Thymus (tissue), 11 donors: ENCODE data around the gene PPP1R1B. TPM values are rescaled to one million over a fixed set of nuclear protein-coding genes. Genes with fewer than 3 reads are reported as not detected.
A peak's percentile ranks its signal among the peaks of the same experiment; 100 is the strongest.

Experiments used
- DNase-seq, 9 donors: peaks; one replicate each; pipeline ENCODE4 v3.0.0-alpha.2; 2013; ENCODE audit warnings: low spot score in 9 of 9, low read depth in 6 of 9, missing footprints in 1 of 9
- H3K27ac ChIP-seq, 2 donors: one replicate each; pipeline ENCODE4 v1.5.1; 2013; ENCODE audit warnings: control low read depth in 1 of 2, low read depth in 1 of 2, low read length in 1 of 2, mild to moderate bottlenecking in 1 of 2, moderate library complexity in 1 of 2
- H3K27me3 ChIP-seq, 2 donors: one replicate each; pipeline ENCODE4 v1.5.1; 2013; ENCODE audit warnings: low read length in 1 of 2; ENCODE audit not compliant: control insufficient read depth in 2 of 2, insufficient read depth in 1 of 2
- H3K36me3 ChIP-seq, 2 donors: one replicate each; pipeline ENCODE4 v1.5.1; 2013; ENCODE audit warnings: low read length in 1 of 2, mild to moderate bottlenecking in 1 of 2, moderate library complexity in 1 of 2; ENCODE audit not compliant: control insufficient read depth in 2 of 2, insufficient read depth in 2 of 2
- H3K4me1 ChIP-seq, 2 donors: one replicate each; pipeline ENCODE4 v1.5.1; 2013; ENCODE audit warnings: low read length in 2 of 2; ENCODE audit not compliant: control insufficient read depth in 2 of 2, insufficient read depth in 2 of 2
- H3K4me3 ChIP-seq, 2 donors: one replicate each; pipeline ENCODE4 v1.5.1; 2013; ENCODE audit warnings: low read length in 2 of 2, control low read depth in 1 of 2, mild to moderate bottlenecking in 1 of 2
- H3K9me3 ChIP-seq, 2 donors: one replicate each; pipeline ENCODE4 v1.5.1; 2013; ENCODE audit warnings: low read length in 1 of 2, mild to moderate bottlenecking in 1 of 2; ENCODE audit not compliant: control insufficient read depth in 2 of 2, insufficient read depth in 1 of 2
- WGBS: extraction: QIAGEN DNeasy Blood & Tissue Kit; methylation state at CpG from one replicate; pipeline ENCODE4 v1.1.7; 2013; 5-methylcytosine and 5-hydroxymethylcytosine counted together
- polyA plus RNA-seq: library from polyadenylated mRNA; stranded (reverse); fragments of 200-250 nt; gene quantifications from one replicate; pipeline ENCODE4 v1.2.3, GENCODE V29; 2013
- total RNA-seq: library from RNA; stranded (reverse); fragments of 120-200 nt; gene quantifications from one replicate; pipeline ENCODE4 v1.2.4, GENCODE V29; 2013
- donor health status: healthy.

PPP1R1B gene
- total and polyA plus RNA-seq, 2 donors, result 1.3 to 1.8 TPM

- DNase-seq, result no peak
- H3K4me3 ChIP-seq, result no peak overlapping the region
- H3K4me1 ChIP-seq, result peaks cover 12 to 55% of the 10 kb centered on the region in 2 donors
- no peaks in the 10 kb centered on the region for H3K27me3 ChIP-seq
- peaks cover 0 to 5% of the 10 kb centered on the region in 2 donors for H3K9me3 ChIP-seq
- H3K36me3 ChIP-seq, result peaks cover 0 to 8% of the 10 kb centered on the region in 2 donors
- H3K27ac ChIP-seq, result no peak overlapping the region
- WGBS, result 93% methylated on average over 13 of the region's 13 CpGs
Observed at GRCh38 chr17:39678340-39679116, 51.8 kb downstream of the PPP1R1B start.

DNA sequence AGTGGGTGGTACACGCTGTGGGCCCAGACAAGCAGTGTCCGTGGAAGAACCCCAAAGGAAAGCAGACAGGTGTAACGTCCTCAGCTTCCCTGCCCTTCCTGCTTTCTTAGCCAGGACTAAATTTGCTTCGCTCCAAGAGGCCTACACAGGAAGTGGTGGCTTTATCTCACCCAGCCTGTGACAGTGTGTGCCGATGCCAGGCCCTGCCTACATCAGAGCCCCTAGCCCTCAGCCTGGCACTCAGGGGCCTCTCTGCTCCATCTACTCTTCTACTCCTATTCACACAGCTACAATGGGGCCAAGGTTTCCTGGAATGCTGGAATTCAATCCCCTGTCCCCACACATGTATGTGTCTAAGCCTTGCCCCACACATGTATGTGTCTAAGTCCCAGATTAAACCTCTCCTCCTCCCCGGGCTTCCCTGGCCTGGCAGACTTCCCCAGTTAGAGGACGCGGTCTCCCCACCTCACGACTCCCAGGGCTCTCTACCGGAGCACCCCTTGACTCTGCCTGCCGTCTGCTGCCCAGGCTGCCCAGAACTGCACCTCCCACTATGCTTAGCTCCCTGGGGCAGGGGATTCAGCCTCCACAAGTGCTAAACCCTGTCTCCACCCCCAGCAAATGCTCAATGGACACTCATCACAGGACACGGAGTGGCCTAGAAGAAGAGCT, 52.9 kb downstream of the PPP1R1B start:
- Histone ChIP-seq H3K27ac (peak overlapping the region; percentile 57 to 72), H3K27me3 (no peaks in the 10 kb centered on the region), H3K4me3 (no peak overlapping the region), H3K9me3 (peaks cover 0 to 5% of the 10 kb centered on the region in 2 donors), H3K4me1 (peaks cover 12 to 50% of the 10 kb centered on the region in 2 donors), H3K36me3 (peaks cover 3 to 12% of the 10 kb centered on the region in 2 donors)
- whole genome bisulfite sequencing, result 36% methylated on average over 12 of the region's 12 CpGs
- DNase-seq, result peak in 6 of 9 donors; percentile 20 to 78 (median 44)

DNA sequence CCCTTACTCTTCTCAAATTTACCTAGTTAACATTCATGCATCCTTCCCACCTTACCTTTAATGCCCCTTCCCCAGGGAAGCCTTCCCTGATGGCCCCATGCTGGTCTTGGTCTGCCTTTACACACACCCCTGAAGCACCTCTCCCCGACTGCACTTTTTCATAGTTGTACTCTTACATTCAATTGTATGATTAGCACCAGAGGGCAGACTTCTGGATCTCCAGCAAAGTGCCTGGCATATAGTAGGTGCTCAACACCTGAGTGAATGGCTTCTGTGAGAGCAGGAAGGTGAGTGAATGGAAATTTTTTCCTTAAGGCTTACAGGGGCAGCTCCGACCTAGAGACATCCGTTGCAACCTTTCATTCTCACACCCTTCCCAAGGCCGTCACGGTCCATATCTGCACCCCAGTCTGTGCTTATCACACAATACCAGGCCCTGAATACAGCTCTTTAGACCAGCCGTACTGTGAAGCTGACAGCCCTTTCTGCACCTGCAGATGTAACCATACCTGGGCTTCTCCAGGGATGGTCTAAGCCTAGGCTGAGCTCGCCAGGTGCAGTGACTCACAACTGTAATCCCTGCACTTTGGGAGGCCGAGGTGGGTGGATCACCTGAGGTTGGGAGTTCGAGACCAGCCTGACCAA, 56.7 kb downstream of the PPP1R1B start:
- no peak overlapping the region for H3K27ac ChIP-seq
- peaks cover 6 to 12% of the 10 kb centered on the region in 2 donors for H3K36me3 ChIP-seq
- 98% methylated on average over 9 of the region's 9 CpGs for WGBS

GRCh38 chr17:39684369-39685192, 57.8 kb downstream of the PPP1R1B start:
- DNase-seq, result no peak
- H3K9me3 ChIP-seq, result peaks cover 0 to 4% of the 10 kb centered on the region in 2 donors
- H3K27ac ChIP-seq, result no peak overlapping the region
- H3K27me3 ChIP-seq, result peaks cover 2 to 4% of the 10 kb centered on the region in 2 donors
- 96% methylated on average over 12 of the region's 12 CpGs for WGBS
- H3K36me3 ChIP-seq, result peaks cover 6 to 12% of the 10 kb centered on the region in 2 donors
- no peak overlapping the region for H3K4me3 ChIP-seq
- H3K4me1 ChIP-seq, result peaks cover 11 to 20% of the 10 kb centered on the region in 2 donors

More for the DNA sequence above, 56.7 kb downstream of the PPP1R1B start:
- no peak for DNase-seq
- Histone ChIP-seq H3K4me3 (no peak overlapping the region), H3K9me3 (peaks cover 0 to 5% of the 10 kb centered on the region in 2 donors), H3K4me1 (peaks cover 15 to 23% of the 10 kb centered on the region in 2 donors), H3K27me3 (peaks cover 0 to 2% of the 10 kb centered on the region in 2 donors)

Other genes starting within 250 kb of the PPP1R1B start
- 8.7 TPM for gene FBXL20, start 225.3 kb upstream of the PPP1R1B start, total RNA-seq
- gene FBXL20, start 225.3 kb upstream of the PPP1R1B start, polyA plus RNA-seq, result 4.2 TPM
- 19.1 TPM for gene MED1, start 175.7 kb upstream of the PPP1R1B start, total RNA-seq
- gene MED1, start 175.7 kb upstream of the PPP1R1B start, polyA plus RNA-seq, result 10.9 TPM
- 26.1 TPM for gene CDK12, start 165.5 kb upstream of the PPP1R1B start, total RNA-seq
- gene CDK12, start 165.5 kb upstream of the PPP1R1B start, polyA plus RNA-seq, result 14.2 TPM
- gene NEUROD2, start 19.0 kb upstream of the PPP1R1B start, total RNA-seq, result not detected
- 0.14 TPM for gene NEUROD2, start 19.0 kb upstream of the PPP1R1B start, polyA plus RNA-seq
- gene STARD3, start 10.2 kb downstream of the PPP1R1B start, total RNA-seq, result 15.1 TPM
- 113 TPM for gene STARD3, start 10.2 kb downstream of the PPP1R1B start, polyA plus RNA-seq
- gene TCAP, start 38.4 kb downstream of the PPP1R1B start, total RNA-seq, result 0.28 TPM
- 1.7 TPM for gene TCAP, start 38.4 kb downstream of the PPP1R1B start, polyA plus RNA-seq
- 0.38 TPM for gene PNMT, start 41.5 kb downstream of the PPP1R1B start, total RNA-seq
- gene PNMT, start 41.5 kb downstream of the PPP1R1B start, polyA plus RNA-seq, result 2.9 TPM
- gene PGAP3, start 61.1 kb downstream of the PPP1R1B start, total RNA-seq, result 6.6 TPM
- 18.5 TPM for gene PGAP3, start 61.1 kb downstream of the PPP1R1B start, polyA plus RNA-seq
- gene ERBB2, start 73.1 kb downstream of the PPP1R1B start, total RNA-seq, result 6.1 TPM
- gene ERBB2, start 73.1 kb downstream of the PPP1R1B start, polyA plus RNA-seq, result 14.3 TPM
- gene MIEN1, start 103.6 kb downstream of the PPP1R1B start, total RNA-seq, result 56.4 TPM
- 84.3 TPM for gene MIEN1, start 103.6 kb downstream of the PPP1R1B start, polyA plus RNA-seq
- 1.3 TPM for gene GRB7, start 111.0 kb downstream of the PPP1R1B start, total RNA-seq
- gene GRB7, start 111.0 kb downstream of the PPP1R1B start, polyA plus RNA-seq, result 4.1 TPM
- gene IKZF3, start 237.4 kb downstream of the PPP1R1B start, total RNA-seq, result 31.5 TPM
- 23.9 TPM for gene IKZF3, start 237.4 kb downstream of the PPP1R1B start, polyA plus RNA-seq
- not detected for gene ZPBP2, start 241.2 kb downstream of the PPP1R1B start, total RNA-seq
- 0.11 TPM for gene ZPBP2, start 241.2 kb downstream of the PPP1R1B start, polyA plus RNA-seq